NB4 (cell line): Measurements from ENCODE around the gene WARS2.

Experiments used
- MAX ChIP-seq: IDR thresholded peaks from 2 replicates; pipeline ENCODE4 v1.6.1; 2011; ENCODE audit warnings: low read depth, low read length
- MYC ChIP-seq: IDR thresholded peaks from 2 replicates; pipeline ENCODE4 v1.6.1; 2011; ENCODE audit warnings: low read depth, low read length
- POLR2A ChIP-seq: IDR thresholded peaks from 2 replicates; pipeline ENCODE4 v1.6.1; 2011; ENCODE audit warnings: mild to moderate bottlenecking; ENCODE audit not compliant: insufficient read length; ENCODE audit errors: extremely low read depth
- TF ChIP-seq, protein P1 (sequence below): IDR thresholded peaks from one replicate; pipeline ENCODE4 v1.5.1; 2012; ENCODE audit warnings: low read depth, low read length

DNA sequence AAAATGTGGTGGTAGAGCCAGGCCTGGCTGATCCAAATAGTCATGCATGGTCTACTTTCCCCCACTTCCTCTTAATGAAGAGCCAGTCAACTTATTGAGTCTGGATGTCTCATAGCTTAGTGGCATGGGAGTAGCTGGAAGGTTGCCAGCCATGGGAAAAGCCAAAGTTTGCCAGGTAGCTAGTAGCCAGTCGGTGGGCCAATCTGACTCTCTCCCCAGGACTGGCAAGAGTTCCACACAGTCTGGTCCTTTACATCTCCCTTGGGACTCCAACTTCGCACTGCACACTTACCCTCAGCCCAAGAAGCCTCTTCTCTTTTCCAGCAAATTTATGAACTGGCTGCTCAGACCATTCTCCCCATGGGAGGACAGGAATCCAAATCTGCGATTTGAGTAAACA, 8.3 kb downstream of the WARS2 start:
- TF ChIP-seq, protein P1, sequence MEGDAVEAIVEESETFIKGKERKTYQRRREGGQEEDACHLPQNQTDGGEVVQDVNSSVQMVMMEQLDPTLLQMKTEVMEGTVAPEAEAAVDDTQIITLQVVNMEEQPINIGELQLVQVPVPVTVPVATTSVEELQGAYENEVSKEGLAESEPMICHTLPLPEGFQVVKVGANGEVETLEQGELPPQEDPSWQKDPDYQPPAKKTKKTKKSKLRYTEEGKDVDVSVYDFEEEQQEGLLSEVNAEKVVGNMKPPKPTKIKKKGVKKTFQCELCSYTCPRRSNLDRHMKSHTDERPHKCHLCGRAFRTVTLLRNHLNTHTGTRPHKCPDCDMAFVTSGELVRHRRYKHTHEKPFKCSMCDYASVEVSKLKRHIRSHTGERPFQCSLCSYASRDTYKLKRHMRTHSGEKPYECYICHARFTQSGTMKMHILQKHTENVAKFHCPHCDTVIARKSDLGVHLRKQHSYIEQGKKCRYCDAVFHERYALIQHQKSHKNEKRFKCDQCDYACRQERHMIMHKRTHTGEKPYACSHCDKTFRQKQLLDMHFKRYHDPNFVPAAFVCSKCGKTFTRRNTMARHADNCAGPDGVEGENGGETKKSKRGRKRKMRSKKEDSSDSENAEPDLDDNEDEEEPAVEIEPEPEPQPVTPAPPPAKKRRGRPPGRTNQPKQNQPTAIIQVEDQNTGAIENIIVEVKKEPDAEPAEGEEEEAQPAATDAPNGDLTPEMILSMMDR = no peak
- no peak for TF ChIP-seq POLR2A
- no peak for TF ChIP-seq MAX
- no peak for TF ChIP-seq MYC
